Uterus (tissue), 2 donors: ENCODE results near the gene GPD1L.

Source experiments
- POLR2A ChIP-seq, 2 donors: fragments of 450-650 bp; IDR thresholded peaks; one replicate each; pipeline ENCODE4 v1.6.1; 2016; ENCODE audit warnings: antibody characterized with exemption in 2 of 2, mild to moderate bottlenecking in 1 of 2, moderate library complexity in 1 of 2
- TF ChIP-seq, protein P1 (sequence below), 4 experiments: fragments of 200-600 bp in 2 of 4; fragments of 450-650 bp in 2 of 4; sonication (generic) in 2 of 4; IDR thresholded peaks; one replicate each; pipeline ENCODE4 v1.5.1; 2016 to 2019; ENCODE audit warnings: antibody characterized with exemption in 4 of 4, mild to moderate bottlenecking in 2 of 4, moderate library complexity in 1 of 4

DNA sequence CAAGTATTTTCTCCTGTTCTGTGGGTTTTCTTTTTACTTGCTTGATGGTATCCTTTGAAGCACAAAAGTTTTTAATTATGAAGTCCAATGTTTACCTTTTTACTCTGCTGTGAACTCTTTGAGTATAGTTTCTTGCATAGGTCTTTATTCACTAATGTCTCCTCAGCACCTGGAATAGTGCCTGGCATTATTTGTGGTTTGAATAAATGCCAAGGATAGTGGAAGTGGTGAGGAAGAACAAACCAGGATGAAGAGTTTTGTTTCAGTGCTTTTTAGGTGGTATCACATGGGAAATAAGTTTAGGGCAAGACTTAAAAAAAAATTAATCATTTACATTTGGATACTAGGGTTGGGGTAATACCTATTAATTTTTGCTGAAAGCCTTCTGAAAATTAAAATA lies 25.7 kb downstream of the GPD1L start:
- no peak for TF ChIP-seq POLR2A (IDR thresholded peaks at IDR 0.05)
- TF ChIP-seq, protein P1, sequence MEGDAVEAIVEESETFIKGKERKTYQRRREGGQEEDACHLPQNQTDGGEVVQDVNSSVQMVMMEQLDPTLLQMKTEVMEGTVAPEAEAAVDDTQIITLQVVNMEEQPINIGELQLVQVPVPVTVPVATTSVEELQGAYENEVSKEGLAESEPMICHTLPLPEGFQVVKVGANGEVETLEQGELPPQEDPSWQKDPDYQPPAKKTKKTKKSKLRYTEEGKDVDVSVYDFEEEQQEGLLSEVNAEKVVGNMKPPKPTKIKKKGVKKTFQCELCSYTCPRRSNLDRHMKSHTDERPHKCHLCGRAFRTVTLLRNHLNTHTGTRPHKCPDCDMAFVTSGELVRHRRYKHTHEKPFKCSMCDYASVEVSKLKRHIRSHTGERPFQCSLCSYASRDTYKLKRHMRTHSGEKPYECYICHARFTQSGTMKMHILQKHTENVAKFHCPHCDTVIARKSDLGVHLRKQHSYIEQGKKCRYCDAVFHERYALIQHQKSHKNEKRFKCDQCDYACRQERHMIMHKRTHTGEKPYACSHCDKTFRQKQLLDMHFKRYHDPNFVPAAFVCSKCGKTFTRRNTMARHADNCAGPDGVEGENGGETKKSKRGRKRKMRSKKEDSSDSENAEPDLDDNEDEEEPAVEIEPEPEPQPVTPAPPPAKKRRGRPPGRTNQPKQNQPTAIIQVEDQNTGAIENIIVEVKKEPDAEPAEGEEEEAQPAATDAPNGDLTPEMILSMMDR (IDR thresholded peaks at IDR 0.05), result no peak
